PC-3 (cell line): ENCODE measurements around the gene P2RY14. TPM values are rescaled to one million over a fixed set of nuclear protein-coding genes. Genes with fewer than 3 reads are reported as not detected.

Experiments used
- ATAC-seq: fragments of 200-7000 bp; cut with Tn5 transposase; 2 replicates; pipeline ENCODE4 v1.9.1; 2020; ENCODE audit warnings: mild to moderate bottlenecking, moderate library complexity
- BruUV-seq: library from RNA; stranded (reverse); fragments of 400-500 nt; replicated peaks from 2 replicates; lab custom pipeline; 2021; lab: Mats Ljungman, UMichigan
- CTCF ChIA-PET: fragments of 300-600 bp; sonication (Branson Sonifier 250); formaldehyde crosslinking; loops from one replicate; lab custom pipeline; 2022; ENCODE audit warnings: antibody characterized with exemption; lab: Charles Lee
- POLR2A ChIA-PET: fragments of 300-600 bp; sonication (Branson Sonifier 250); formaldehyde crosslinking; loops from one replicate; lab custom pipeline; 2022; ENCODE audit warnings: antibody characterized with exemption; ENCODE audit not compliant: unreplicated experiment; lab: Charles Lee
- DNase-seq: peaks from one replicate; pipeline ENCODE4 v3.0.0-alpha.2; 2015
- H2AFZ ChIP-seq: fragments of 300-600 bp; sonication (generic); 2 replicates; pipeline ENCODE4 v1.6.0; 2016; ENCODE audit warnings: antibody characterized with exemption, low read length
- H3F3A ChIP-seq: fragments of 300-600 bp; sonication (generic); one replicate; pipeline ENCODE4 v1.6.0; 2017; ENCODE audit warnings: antibody characterized with exemption, low read length, control low read depth, mild to moderate bottlenecking; ENCODE audit not compliant: unreplicated experiment
- H3K27ac ChIP-seq: fragments of 300-600 bp; sonication (generic); 2 replicates; pipeline ENCODE4 v1.5.1; 2016; ENCODE audit warnings: mild to moderate bottlenecking, low read length
- H3K27me3 ChIP-seq: fragments of 300-600 bp; sonication (generic); 2 replicates; pipeline ENCODE4 v1.6.1; 2016; ENCODE audit warnings: low read length, mixed read lengths
- H3K36me3 ChIP-seq: fragments of 300-600 bp; sonication (generic); 2 replicates; pipeline ENCODE4 v1.6.1; 2016; ENCODE audit warnings: low read depth, mixed run types, low read length, mixed read lengths
- H3K4me1 ChIP-seq: fragments of 300-600 bp; sonication (generic); 2 replicates; pipeline ENCODE4 v1.5.1; 2016; ENCODE audit warnings: low read length; ENCODE audit not compliant: insufficient read depth
- H3K4me2 ChIP-seq: fragments of 300-600 bp; sonication (generic); 2 replicates; pipeline ENCODE4 v1.6.0; 2016; ENCODE audit warnings: low read length
- H3K4me3 ChIP-seq: fragments of 300-600 bp; sonication (generic); 2 replicates; pipeline ENCODE4 v1.5.1; 2016; ENCODE audit warnings: mild to moderate bottlenecking, low read length, mixed read lengths
- H3K79me2 ChIP-seq: fragments of 300-600 bp; sonication (generic); 2 replicates; pipeline ENCODE4 v1.6.1; 2017; ENCODE audit warnings: low read length, mixed read lengths
- H3K9ac ChIP-seq: fragments of 300-600 bp; sonication (generic); 2 replicates; pipeline ENCODE4 v1.6.0; 2016; ENCODE audit warnings: mild to moderate bottlenecking, low read length
- H3K9me2 ChIP-seq: fragments of 300-600 bp; sonication (generic); replicated peaks from 2 replicates; pipeline ENCODE4 v1.6.1; 2016; ENCODE audit warnings: mixed run types, low read length, mixed read lengths
- H3K9me3 ChIP-seq: fragments of 300-600 bp; sonication (generic); 2 replicates; pipeline ENCODE4 v1.6.1; 2016; ENCODE audit warnings: low read length, mixed read lengths
- H4K20me1 ChIP-seq: fragments of 300-600 bp; sonication (generic); 2 replicates; pipeline ENCODE4 v1.6.1; 2016; ENCODE audit warnings: low read length, mixed read lengths
- CTCF ChIP-seq: fragments of 300-600 bp; sonication (generic); conservative IDR thresholded peaks from 2 replicates; pipeline ENCODE4 v1.5.1; 2017; ENCODE audit warnings: antibody characterized with exemption, low read depth, mild to moderate bottlenecking, low read length
- EZH2 ChIP-seq: fragments of 300-600 bp; sonication (generic); IDR thresholded peaks from one replicate; pipeline ENCODE4 v1.6.1; 2017; ENCODE audit warnings: antibody characterized with exemption, mild to moderate bottlenecking, low read length; ENCODE audit not compliant: unreplicated experiment
- EZH2phosphoT487 ChIP-seq: fragments of 300-600 bp; sonication (generic); IDR thresholded peaks from 2 replicates; pipeline ENCODE4 v1.6.1; 2018; ENCODE audit warnings: mild to moderate bottlenecking, antibody characterized with exemption, low read length, borderline replicate concordance
- intact Hi-C: fragments of 100-400 bp; cut with micrococcal nuclease; formaldehyde crosslinking; loops from 2 replicates; pipeline ENCODE4 v1.9.0; 2023
- total RNA-seq: library from RNA; depleted of rRNA; stranded (reverse); fragments of >200 nt; gene quantifications from 2 replicates; pipeline ENCODE4 v1.2.3, GENCODE V29; 2014

The P2RY14 gene
- total RNA-seq, 1 experiment from 2014 or later = not detected

- intact Hi-C loops = no loop called here
- no peak overlapping the region for H2AFZ ChIP-seq
- H3K9me2 ChIP-seq = no peaks in the 10 kb centered on the region
- no TSS peak for BruUV-seq
- DNase-seq = no peak
- CTCF ChIA-PET = no interaction called here
- no peak overlapping the region for H3K4me3 ChIP-seq
- H3K27me3 ChIP-seq = no peaks in the 10 kb centered on the region
- H3F3A ChIP-seq = no peaks in the 10 kb centered on the region
- no peaks in the 10 kb centered on the region for H4K20me1 ChIP-seq
- H3K9me3 ChIP-seq = no peaks in the 10 kb centered on the region
- H3K79me2 ChIP-seq = no peaks in the 10 kb centered on the region
- H3K4me2 ChIP-seq = no peak overlapping the region
- H3K9ac ChIP-seq = no peak overlapping the region
- ATAC-seq = no peak
- TF ChIP-seq CTCF = no peak
- TF ChIP-seq EZH2phosphoT487 = no peak
- no peak for TF ChIP-seq EZH2
- POLR2A ChIA-PET = no interaction called here
- H3K4me1 ChIP-seq = no peaks in the 10 kb centered on the region
- H3K36me3 ChIP-seq = no peaks in the 10 kb centered on the region
- no peak overlapping the region for H3K27ac ChIP-seq
These were observed 77.2 kb downstream of the P2RY14 start for GRCh38 chr3:151201051-151201730.

- no peaks in the 10 kb centered on the region for H3K27me3 ChIP-seq
- no peaks in the 10 kb centered on the region for H3K9me2 ChIP-seq
- no peak overlapping the region for H3K4me2 ChIP-seq
- POLR2A ChIA-PET = no interaction called here
- H3K79me2 ChIP-seq = no peaks in the 10 kb centered on the region
- ATAC-seq (no peak), DNase-seq (no peak)
- CTCF ChIA-PET = no interaction called here
- no peak overlapping the region for H3K9ac ChIP-seq
- TF ChIP-seq EZH2phosphoT487 = no peak
- no peak for TF ChIP-seq CTCF
- no peak for TF ChIP-seq EZH2
- no peaks in the 10 kb centered on the region for H3K36me3 ChIP-seq
- H3K27ac ChIP-seq = no peak overlapping the region
- no peaks in the 10 kb centered on the region for H3F3A ChIP-seq
- no TSS peak for BruUV-seq
- no peak overlapping the region for H2AFZ ChIP-seq
- H4K20me1 ChIP-seq = no peaks in the 10 kb centered on the region
- H3K9me3 ChIP-seq = no peaks in the 10 kb centered on the region
- no peaks in the 10 kb centered on the region for H3K4me1 ChIP-seq
- H3K4me3 ChIP-seq = no peak overlapping the region
- intact Hi-C loops = no loop called here
These were observed 77.8 kb downstream of the P2RY14 start for GRCh38 chr3:151200586-151200985.

GRCh38 chr3:151199554-151200438 is 78.5 kb downstream of the P2RY14 start:
- ATAC-seq (no peak), DNase-seq (no peak)
- intact Hi-C loops = no loop called here
- CTCF ChIA-PET = no interaction called here
- POLR2A ChIA-PET = no interaction called here
- Histone ChIP-seq H3F3A (no peaks in the 10 kb centered on the region), H3K9me3 (no peaks in the 10 kb centered on the region), H4K20me1 (no peaks in the 10 kb centered on the region), H3K9me2 (no peaks in the 10 kb centered on the region), H3K4me3 (no peak overlapping the region), H3K27ac (no peak overlapping the region), H3K27me3 (no peaks in the 10 kb centered on the region), H2AFZ (no peak overlapping the region), H3K9ac (no peak overlapping the region), H3K36me3 (no peaks in the 10 kb centered on the region), H3K4me2 (no peak overlapping the region), H3K4me1 (no peaks in the 10 kb centered on the region), H3K79me2 (no peaks in the 10 kb centered on the region)
- no peak for TF ChIP-seq EZH2phosphoT487
- TF ChIP-seq CTCF = no peak
- TF ChIP-seq EZH2 = no peak
- no TSS peak for BruUV-seq
